Measurements from ENCODE around the gene TOR3A.
A peak's percentile ranks its signal among the peaks of the same experiment; 100 is the strongest.
"Not testable (repeated sequence)": the region's sequence is repeated elsewhere in the genome, so short reads cannot be mapped to it uniquely, and the experiment has no call there.

TOR3A gene

DNA sequence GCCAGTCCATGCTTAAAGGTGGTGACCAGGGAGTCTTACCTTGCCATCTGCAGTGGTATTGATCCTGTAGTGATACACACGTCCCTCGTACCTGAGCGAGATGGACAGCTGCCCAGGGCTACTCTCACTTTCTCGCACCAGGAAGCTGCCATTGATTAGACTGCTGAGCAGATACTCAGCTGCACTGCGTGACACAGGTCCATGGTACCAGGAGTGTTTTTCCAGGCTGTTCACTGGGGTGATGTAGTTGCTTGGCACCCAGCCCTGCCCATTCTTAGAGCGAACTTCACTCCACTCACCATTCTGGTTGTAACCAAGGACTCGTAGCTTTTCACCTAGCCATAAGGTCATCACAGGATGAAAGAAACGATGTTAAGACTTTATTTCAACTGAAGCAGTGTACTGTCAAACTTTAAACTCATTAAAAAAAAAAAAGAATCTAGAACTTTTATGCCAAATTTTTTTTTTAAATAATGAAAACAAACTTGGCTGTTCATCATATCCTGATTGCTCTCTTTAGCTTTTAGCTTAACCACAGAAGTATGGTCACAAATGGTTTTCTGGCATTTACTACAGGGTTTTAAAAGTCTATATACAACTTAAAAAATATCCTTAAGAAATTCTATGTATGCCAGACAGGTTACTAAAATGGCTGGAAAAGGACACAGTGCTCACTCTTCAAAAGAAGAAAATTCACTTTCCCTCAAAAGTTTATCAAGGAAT is 44.6 kb downstream of the TOR3A start:
- no peak overlapping the region for H3K4me2 ChIP-seq
- no peak overlapping the region for H3K9ac ChIP-seq
- H2AFZ ChIP-seq (ENCODE audit: low read depth), result no peak overlapping the region
- no peaks in the 10 kb centered on the region for H3K36me3 ChIP-seq (ENCODE audit: insufficient read depth)
- no peak overlapping the region for H3K4me3 ChIP-seq (IDR thresholded peaks at IDR 0.05; ENCODE audit: insufficient read depth, low read depth, low read length)
- no peaks in the 10 kb centered on the region for H4K20me1 ChIP-seq (ENCODE audit: insufficient read depth)
- TF ChIP-seq, protein P1, sequence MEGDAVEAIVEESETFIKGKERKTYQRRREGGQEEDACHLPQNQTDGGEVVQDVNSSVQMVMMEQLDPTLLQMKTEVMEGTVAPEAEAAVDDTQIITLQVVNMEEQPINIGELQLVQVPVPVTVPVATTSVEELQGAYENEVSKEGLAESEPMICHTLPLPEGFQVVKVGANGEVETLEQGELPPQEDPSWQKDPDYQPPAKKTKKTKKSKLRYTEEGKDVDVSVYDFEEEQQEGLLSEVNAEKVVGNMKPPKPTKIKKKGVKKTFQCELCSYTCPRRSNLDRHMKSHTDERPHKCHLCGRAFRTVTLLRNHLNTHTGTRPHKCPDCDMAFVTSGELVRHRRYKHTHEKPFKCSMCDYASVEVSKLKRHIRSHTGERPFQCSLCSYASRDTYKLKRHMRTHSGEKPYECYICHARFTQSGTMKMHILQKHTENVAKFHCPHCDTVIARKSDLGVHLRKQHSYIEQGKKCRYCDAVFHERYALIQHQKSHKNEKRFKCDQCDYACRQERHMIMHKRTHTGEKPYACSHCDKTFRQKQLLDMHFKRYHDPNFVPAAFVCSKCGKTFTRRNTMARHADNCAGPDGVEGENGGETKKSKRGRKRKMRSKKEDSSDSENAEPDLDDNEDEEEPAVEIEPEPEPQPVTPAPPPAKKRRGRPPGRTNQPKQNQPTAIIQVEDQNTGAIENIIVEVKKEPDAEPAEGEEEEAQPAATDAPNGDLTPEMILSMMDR (conservative IDR thresholded peaks at IDR 0.05; ENCODE audit: low read depth, low read length), result no peak
- H3K79me2 ChIP-seq (ENCODE audit: insufficient read depth, low read depth), result 0 out of 2 replicates have a peak, but pooled peaks cover 4% of the 10 kb centered on the region
- H3K27me3 ChIP-seq (ENCODE audit: insufficient read depth, low read depth), result no peaks in the 10 kb centered on the region
- H3K27ac ChIP-seq, result no peak overlapping the region
- H3K4me1 ChIP-seq (ENCODE audit: low read depth, poor library complexity, severe bottlenecking), result peaks cover 22% of the 10 kb centered on the region

DNA sequence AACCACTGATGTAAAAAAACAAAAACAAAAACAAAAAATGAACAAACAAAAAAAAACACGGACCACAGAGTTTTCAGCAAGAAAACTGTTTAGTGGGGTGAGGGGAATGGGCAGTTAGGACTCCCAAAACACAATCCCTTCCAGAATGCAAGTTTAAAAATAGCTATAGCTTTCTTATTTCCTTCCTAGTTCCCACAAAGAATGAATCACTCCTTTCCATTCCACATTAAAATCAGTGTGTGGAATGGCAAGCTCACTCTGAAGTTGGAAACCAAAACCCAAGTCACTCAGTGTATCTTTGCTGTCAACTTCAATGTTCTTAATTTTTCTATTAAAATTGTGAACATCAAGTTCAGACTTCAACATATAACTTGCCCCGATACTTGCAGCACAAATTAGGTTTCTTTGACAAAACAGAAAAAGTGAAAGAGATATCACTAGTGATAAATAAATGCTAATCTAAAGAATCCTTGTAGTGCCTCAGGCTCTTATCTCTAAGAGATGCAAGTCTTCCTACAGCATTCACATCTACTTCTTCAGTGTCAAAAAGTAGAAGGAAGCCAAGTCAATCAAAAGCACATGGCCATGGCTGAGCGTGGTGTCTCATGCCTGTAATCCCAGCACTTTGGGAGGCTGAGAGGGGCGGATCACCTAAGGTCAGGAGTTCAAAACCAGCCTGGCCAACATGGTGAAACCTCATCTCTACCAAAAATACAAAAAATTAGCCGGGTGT is 45.5 kb downstream of the TOR3A start:
- Histone ChIP-seq H3K4me1 (ENCODE audit: low read depth, poor library complexity, severe bottlenecking) (peaks cover 20% of the 10 kb centered on the region), H3K79me2 (ENCODE audit: insufficient read depth, low read depth) (0 out of 2 replicates have a peak, but pooled peaks cover 7% of the 10 kb centered on the region), H3K27ac (no peak overlapping the region), H2AFZ (ENCODE audit: low read depth) (no peak overlapping the region), H3K4me3 (IDR thresholded peaks at IDR 0.05; ENCODE audit: insufficient read depth, low read depth, low read length) (no peak overlapping the region), H3K27me3 (ENCODE audit: insufficient read depth, low read depth) (no peaks in the 10 kb centered on the region), H3K9ac (no peak overlapping the region), H4K20me1 (ENCODE audit: insufficient read depth) (no peaks in the 10 kb centered on the region), H3K36me3 (ENCODE audit: insufficient read depth) (no peaks in the 10 kb centered on the region), H3K4me2 (no peak overlapping the region)
- TF ChIP-seq, protein P1 (conservative IDR thresholded peaks at IDR 0.05; ENCODE audit: low read depth, low read length), result no peak

DNA sequence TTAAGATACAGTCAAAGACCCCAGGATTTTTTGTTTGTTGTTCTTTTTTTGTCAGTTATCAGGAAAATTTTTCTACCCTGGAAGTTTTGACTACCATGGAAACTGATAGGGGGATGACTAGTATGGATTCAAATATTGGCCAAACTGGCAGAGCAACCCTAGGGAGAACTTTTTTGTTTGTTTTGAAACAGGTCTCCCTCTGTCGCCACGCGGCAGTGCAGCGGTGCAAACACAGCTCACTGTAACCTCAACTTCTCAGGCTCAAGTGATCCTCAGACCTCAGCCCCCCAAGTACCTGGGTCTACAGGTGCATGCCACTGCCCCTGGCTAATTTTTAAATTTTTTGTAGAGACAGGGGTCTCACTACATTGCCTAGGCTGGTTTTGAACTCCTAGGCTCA is 46.6 kb downstream of the TOR3A start:
- Histone ChIP-seq H3K4me1 (ENCODE audit: low read depth, poor library complexity, severe bottlenecking) (peaks cover 20% of the 10 kb centered on the region), H3K79me2 (ENCODE audit: insufficient read depth, low read depth) (0 out of 2 replicates have a peak, but pooled peaks cover 7% of the 10 kb centered on the region), H3K36me3 (ENCODE audit: insufficient read depth) (no peaks in the 10 kb centered on the region), H3K27ac (no peak overlapping the region), H3K9ac (no peak overlapping the region), H3K4me3 (IDR thresholded peaks at IDR 0.05; ENCODE audit: insufficient read depth, low read depth, low read length) (no peak overlapping the region), H3K27me3 (ENCODE audit: insufficient read depth, low read depth) (no peaks in the 10 kb centered on the region), H2AFZ (ENCODE audit: low read depth) (no peak overlapping the region), H3K4me2 (no peak overlapping the region), H4K20me1 (ENCODE audit: insufficient read depth) (no peaks in the 10 kb centered on the region)
- TF ChIP-seq, protein P1 (conservative IDR thresholded peaks at IDR 0.05; ENCODE audit: low read depth, low read length), result no peak

DNA sequence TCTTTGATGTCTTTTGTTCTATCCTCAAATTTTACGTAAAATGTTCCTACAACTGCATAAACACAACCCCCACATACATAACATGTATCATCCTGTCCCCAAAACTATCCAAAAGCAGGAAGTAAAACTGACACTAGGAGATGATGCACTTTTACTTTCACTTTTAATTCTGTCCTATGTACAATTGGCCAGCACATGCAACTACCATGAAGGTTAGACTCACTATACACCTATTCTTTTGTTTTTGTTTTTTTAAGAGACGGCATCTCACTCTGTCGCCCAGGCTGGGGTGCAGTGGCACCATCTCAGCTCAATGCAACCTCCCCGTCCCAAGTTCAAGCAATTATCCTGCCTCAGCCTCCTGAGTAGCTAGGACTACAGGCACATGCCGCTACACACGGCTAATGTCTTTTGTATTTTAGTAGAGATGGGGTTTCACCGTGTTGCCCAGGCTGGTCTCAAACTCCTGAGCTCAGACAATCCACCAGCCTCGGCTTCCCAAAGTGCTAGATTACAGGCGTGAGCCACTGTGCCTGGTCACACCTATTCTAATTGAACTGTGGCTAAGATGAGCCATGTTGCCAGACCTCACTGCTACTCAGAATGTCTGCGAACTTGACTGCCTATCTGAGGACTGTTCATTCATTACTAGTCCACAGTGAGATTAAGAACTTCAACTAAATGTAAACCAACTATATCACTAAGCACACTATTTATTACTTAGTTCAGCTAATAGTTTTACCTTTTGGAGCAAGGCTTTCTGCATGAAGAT is 48.0 kb downstream of the TOR3A start:
- Histone ChIP-seq H3K4me3 (IDR thresholded peaks at IDR 0.05; ENCODE audit: insufficient read depth, low read depth, low read length) (no peak overlapping the region), H3K27me3 (ENCODE audit: insufficient read depth, low read depth) (no peaks in the 10 kb centered on the region), H3K4me1 (ENCODE audit: low read depth, poor library complexity, severe bottlenecking) (peaks cover 20% of the 10 kb centered on the region)

DNA sequence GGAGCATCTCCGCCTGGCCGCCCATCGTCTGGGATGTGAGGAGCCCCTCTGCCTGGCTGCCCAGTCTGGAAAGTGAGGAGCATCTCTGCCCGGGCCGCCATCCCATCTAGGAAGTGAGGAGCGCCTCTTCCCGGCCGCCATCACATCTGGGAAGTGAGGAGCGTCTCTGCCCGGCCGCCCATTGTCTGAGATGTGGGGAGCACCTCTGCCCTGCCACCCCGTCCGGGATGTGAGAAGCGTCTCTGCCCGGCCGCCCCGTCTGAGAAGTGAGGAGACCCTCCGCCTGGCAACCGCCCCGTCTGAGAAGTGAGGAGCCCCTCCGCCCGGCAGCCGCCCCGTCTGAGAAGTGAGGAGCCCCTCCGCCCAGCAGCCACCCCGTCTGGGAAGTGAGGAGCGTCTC is 53.3 kb downstream of the TOR3A start:
- not testable (repeated sequence) for H3K27me3 ChIP-seq (ENCODE audit: insufficient read depth, low read depth); H3K27ac ChIP-seq; H3K9ac ChIP-seq; H3K79me2 ChIP-seq (ENCODE audit: insufficient read depth, low read depth); H3K4me2 ChIP-seq; H3K4me1 ChIP-seq (ENCODE audit: low read depth, poor library complexity, severe bottlenecking); H3K4me3 ChIP-seq (IDR thresholded peaks at IDR 0.05; ENCODE audit: insufficient read depth, low read depth, low read length); H2AFZ ChIP-seq (ENCODE audit: low read depth); H4K20me1 ChIP-seq (ENCODE audit: insufficient read depth); H3K36me3 ChIP-seq (ENCODE audit: insufficient read depth)

More for the DNA sequence above, 48.0 kb downstream of the TOR3A start:
- Histone ChIP-seq H3K4me2 (peak overlapping the region; percentile 34), H4K20me1 (ENCODE audit: insufficient read depth) (no peaks in the 10 kb centered on the region), H3K27ac (no peak overlapping the region), H3K36me3 (ENCODE audit: insufficient read depth) (no peaks in the 10 kb centered on the region), H3K79me2 (ENCODE audit: insufficient read depth, low read depth) (0 out of 2 replicates have a peak, but pooled peaks cover 7% of the 10 kb centered on the region), H3K9ac (no peak overlapping the region), H2AFZ (ENCODE audit: low read depth) (no peak overlapping the region)
- TF ChIP-seq, protein P1 (conservative IDR thresholded peaks at IDR 0.05; ENCODE audit: low read depth, low read length), result no peak

DNA sequence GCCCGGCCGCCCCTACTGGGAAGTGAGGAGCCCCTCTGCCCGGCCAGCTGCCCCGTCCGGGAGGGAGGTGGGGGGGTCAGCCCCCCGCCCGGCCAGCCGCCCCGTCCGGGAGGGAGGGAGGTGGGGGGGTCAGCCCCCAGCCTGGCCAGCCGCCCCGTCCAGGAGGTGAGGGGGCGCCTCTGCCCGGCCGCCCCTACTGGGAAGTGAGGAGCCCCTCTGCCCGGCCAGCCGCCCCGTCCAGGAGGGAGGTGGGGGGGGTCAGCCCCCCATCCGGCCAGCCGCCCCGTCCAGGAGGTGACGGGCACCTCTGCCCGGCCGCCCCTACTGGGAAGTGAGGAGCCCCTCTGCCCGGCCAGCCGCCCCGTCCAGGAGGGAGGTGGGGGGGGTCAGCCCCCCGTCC is 53.8 kb downstream of the TOR3A start:
- not testable (repeated sequence) for H3K9ac ChIP-seq; H3K36me3 ChIP-seq (ENCODE audit: insufficient read depth)

More for the DNA sequence above, 53.8 kb downstream of the TOR3A start:
- not testable (repeated sequence) for H3K4me3 ChIP-seq (IDR thresholded peaks at IDR 0.05; ENCODE audit: insufficient read depth, low read depth, low read length); H3K27me3 ChIP-seq (ENCODE audit: insufficient read depth, low read depth); H3K4me2 ChIP-seq; H2AFZ ChIP-seq (ENCODE audit: low read depth); H3K4me1 ChIP-seq (ENCODE audit: low read depth, poor library complexity, severe bottlenecking); H4K20me1 ChIP-seq (ENCODE audit: insufficient read depth); H3K79me2 ChIP-seq (ENCODE audit: insufficient read depth, low read depth); H3K27ac ChIP-seq
